Suprapubic skin (tissue), 3 donors: ENCODE data around the gene HAVCR1.

Source experiments
- CTCF ChIP-seq, 2 donors: fragments of 200-600 bp in 1 of 2; fragments of 450-650 bp in 1 of 2; sonication (generic) in 1 of 2; IDR thresholded peaks; one replicate each; pipeline ENCODE4 v1.5.1; 2016 to 2019; ENCODE audit warnings: antibody characterized with exemption in 2 of 2, mild to moderate bottlenecking in 1 of 2, moderate library complexity in 1 of 2
- EP300 ChIP-seq: sonication (generic); formaldehyde crosslinking; IDR thresholded peaks from one replicate; pipeline ENCODE4 v1.6.1; 2017; ENCODE audit warnings: antibody characterized with exemption

- TF ChIP-seq CTCF (IDR thresholded peaks at IDR 0.05), result no peak
- no peak for TF ChIP-seq EP300
Measured at GRCh38 chr5:157024208-157024959, 34.5 kb downstream of the HAVCR1 start.
